ENCODE measurements around the gene NPAT.
A peak's percentile ranks its signal among the peaks of the same experiment; 100 is the strongest.

NPAT gene

GRCh38 chr11:108221371-108221770, 1.1 kb downstream of the NPAT start:
- Histone ChIP-seq H3K9ac (no peak overlapping the region), H3K79me2 (peaks cover 19% of the 10 kb centered on the region), H3K4me3 (ENCODE audit: low read depth, low read length) (peak overlapping the region; percentile 72), H3K27me3 (ENCODE audit: control insufficient read depth, insufficient read depth, low read length) (no peaks in the 10 kb centered on the region), H3K9me3 (ENCODE audit: control insufficient read depth, low read length) (no peaks in the 10 kb centered on the region), H3K4me1 (peaks cover 5% of the 10 kb centered on the region), H3K4me2 (ENCODE audit: low read length) (peak overlapping the region; percentile 72), H3K36me3 (ENCODE audit: control insufficient read depth, insufficient read depth, low read length) (no peaks in the 10 kb centered on the region), H2AFZ (peak overlapping the region; percentile 63), H3K27ac (peak overlapping the region; percentile 88)
- no peak for TF ChIP-seq CTCF (IDR thresholded peaks at IDR 0.05)

DNA sequence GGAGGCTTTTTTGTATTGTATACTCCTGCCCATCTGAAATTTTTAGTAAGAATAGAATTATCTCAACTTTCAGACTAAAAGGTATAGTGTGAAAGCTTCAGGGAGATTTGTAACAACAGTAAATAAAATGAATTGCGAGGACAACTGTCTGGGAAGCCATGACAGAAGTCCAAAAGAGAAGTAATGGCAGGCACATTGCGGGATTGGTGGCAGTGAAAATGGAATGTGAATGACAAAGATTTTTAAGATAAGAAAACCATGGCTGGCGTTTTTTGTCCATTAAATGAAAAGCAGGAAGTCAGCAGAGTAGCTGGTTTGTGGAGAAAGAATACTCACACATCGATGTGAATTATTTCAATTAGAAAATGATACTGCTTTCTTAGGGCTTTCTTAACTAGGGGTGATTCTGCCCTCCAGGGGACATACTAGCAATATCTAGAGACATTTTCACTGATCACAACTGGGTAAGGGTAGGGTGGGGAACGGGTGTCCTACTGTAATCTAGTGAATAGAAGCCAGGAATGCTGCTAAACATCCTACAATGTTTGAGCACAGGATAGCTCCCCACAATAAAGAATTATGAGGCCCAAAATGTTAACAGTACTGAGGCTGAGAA, 1.6 kb downstream of the NPAT start:
- Histone ChIP-seq H3K4me1 (peaks cover 5% of the 10 kb centered on the region), H3K4me2 (ENCODE audit: low read length) (peak overlapping the region; percentile 72), H3K79me2 (peaks cover 20% of the 10 kb centered on the region), H2AFZ (no peak overlapping the region), H3K27ac (no peak overlapping the region), H3K36me3 (ENCODE audit: control insufficient read depth, insufficient read depth, low read length) (no peaks in the 10 kb centered on the region), H3K27me3 (ENCODE audit: control insufficient read depth, insufficient read depth, low read length) (no peaks in the 10 kb centered on the region), H3K4me3 (ENCODE audit: low read depth, low read length) (peak overlapping the region; percentile 72), H3K9ac (no peak overlapping the region), H3K9me3 (ENCODE audit: control insufficient read depth, low read length) (no peaks in the 10 kb centered on the region)
- no peak for TF ChIP-seq CTCF (IDR thresholded peaks at IDR 0.05)

- Histone ChIP-seq H3K9ac (no peak overlapping the region), H3K79me2 (peaks cover 18% of the 10 kb centered on the region), H3K9me3 (ENCODE audit: control insufficient read depth, low read length) (no peaks in the 10 kb centered on the region), H3K4me3 (ENCODE audit: low read depth, low read length) (no peak overlapping the region), H2AFZ (no peak overlapping the region), H3K27ac (no peak overlapping the region), H3K4me1 (no peaks in the 10 kb centered on the region), H3K27me3 (ENCODE audit: control insufficient read depth, insufficient read depth, low read length) (no peaks in the 10 kb centered on the region), H3K4me2 (ENCODE audit: low read length) (no peak overlapping the region), H3K36me3 (ENCODE audit: control insufficient read depth, insufficient read depth, low read length) (no peaks in the 10 kb centered on the region)
- no peak for TF ChIP-seq CTCF (IDR thresholded peaks at IDR 0.05)
Observed at GRCh38 chr11:108218912-108219783, 3.3 kb downstream of the NPAT start.

DNA sequence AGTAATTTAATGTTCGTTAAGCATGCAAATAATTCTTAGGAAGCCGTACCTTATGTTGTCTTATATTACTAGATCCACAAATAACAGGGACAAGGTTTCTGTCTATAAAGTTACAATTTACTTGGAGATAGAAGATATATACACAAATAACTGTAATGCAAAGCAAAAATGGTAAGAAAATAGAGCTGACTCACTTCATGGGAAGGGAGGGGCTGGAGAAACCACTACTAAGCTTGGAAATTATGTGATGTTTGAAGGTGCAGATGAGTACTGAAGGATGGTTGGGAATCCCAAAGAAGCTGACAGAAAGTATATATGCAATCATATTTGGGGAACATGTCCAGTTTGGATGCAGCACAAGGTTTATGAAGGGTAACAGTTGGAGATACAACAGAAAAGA, 4.0 kb downstream of the NPAT start:
- no peaks in the 10 kb centered on the region for H3K36me3 ChIP-seq (ENCODE audit: control insufficient read depth, insufficient read depth, low read length)
- H2AFZ ChIP-seq = no peak overlapping the region
- no peaks in the 10 kb centered on the region for H3K27me3 ChIP-seq (ENCODE audit: control insufficient read depth, insufficient read depth, low read length)
- H3K27ac ChIP-seq = no peak overlapping the region
- H3K9ac ChIP-seq = no peak overlapping the region
- H3K4me1 ChIP-seq = no peaks in the 10 kb centered on the region
- no peak overlapping the region for H3K4me3 ChIP-seq (ENCODE audit: low read depth, low read length)
- H3K79me2 ChIP-seq = peaks cover 14% of the 10 kb centered on the region
- H3K9me3 ChIP-seq (ENCODE audit: control insufficient read depth, low read length) = no peaks in the 10 kb centered on the region
- H3K4me2 ChIP-seq (ENCODE audit: low read length) = no peak overlapping the region
- no peak for TF ChIP-seq CTCF (IDR thresholded peaks at IDR 0.05)
